ENCODE results near the gene TANGO6. TPM values are rescaled to one million over a fixed set of nuclear protein-coding genes. Genes with fewer than 3 reads are reported as not detected.

TANGO6 gene
- total and polyA plus RNA-seq, 2 of the 8 experiments (the other 6 are each of a cell fraction or from before 2014, with no cell fraction given): 5.0 to 19.5 TPM

GRCh38 chr16:68993885-68994284, 150.6 kb downstream of the TANGO6 start (continued):
- TF ChIP-seq MAFK (IDR thresholded peaks at IDR 0.05; ENCODE audit: low read depth, low read length) (no peak), E2F6 (IDR thresholded peaks at IDR 0.05) (no peak), SP4 (IDR thresholded peaks at IDR 0.05; ENCODE audit: low read length) (no peak), MAX (IDR thresholded peaks at IDR 0.05) (no peak), TBP (IDR thresholded peaks at IDR 0.05; ENCODE audit: low read depth, low read length) (no peak)
